HG03039 (cell line): Measurements from ENCODE around the gene MINAR1.

Source experiments
- ATAC-seq: cut with Tn5 transposase; IDR thresholded peaks from one replicate; pipeline ENCODE4 v1.9.1; 2021; ENCODE audit warnings: mild to moderate bottlenecking, moderate library complexity; ENCODE audit not compliant: unreplicated experiment

Gene MINAR1

GRCh38 chr15:79432345-79433275, 474 bp downstream of the MINAR1 start:
- ATAC-seq, result no peak

GRCh38 chr15:79433276-79433990, 1.3 kb downstream of the MINAR1 start:
- no peak for ATAC-seq

GRCh38 chr15:79434361-79434760, 2.2 kb downstream of the MINAR1 start:
- ATAC-seq, result no peak

- ATAC-seq, result no peak
Observed at GRCh38 chr15:79436037-79436780, 4.1 kb downstream of the MINAR1 start.

- ATAC-seq, result no peak
Observed at GRCh38 chr15:79437275-79438000, 5.3 kb downstream of the MINAR1 start.

- ATAC-seq, result no peak
Observed at GRCh38 chr15:79439236-79439635, 7.1 kb downstream of the MINAR1 start.

- ATAC-seq, result no peak
Observed at GRCh38 chr15:79440355-79440908, 8.3 kb downstream of the MINAR1 start.

GRCh38 chr15:79442911-79443310, 10.8 kb downstream of the MINAR1 start:
- ATAC-seq, result no peak

- ATAC-seq, result no peak
Observed at GRCh38 chr15:79447060-79447459, 14.9 kb downstream of the MINAR1 start.

GRCh38 chr15:79450648-79451047, 18.5 kb downstream of the MINAR1 start:
- no peak for ATAC-seq

- ATAC-seq, result no peak
Observed at GRCh38 chr15:79451361-79451999, 19.3 kb downstream of the MINAR1 start.

GRCh38 chr15:79452244-79453051, 20.3 kb downstream of the MINAR1 start:
- ATAC-seq, result no peak

- ATAC-seq, result no peak
Observed at GRCh38 chr15:79453446-79453845, 21.3 kb downstream of the MINAR1 start.

GRCh38 chr15:79454063-79454462, 21.9 kb downstream of the MINAR1 start:
- ATAC-seq, result no peak

- ATAC-seq, result no peak
Observed at GRCh38 chr15:79455361-79455760, 23.2 kb downstream of the MINAR1 start.

GRCh38 chr15:79455943-79456342, 23.8 kb downstream of the MINAR1 start:
- no peak for ATAC-seq

- no peak for ATAC-seq
Observed at GRCh38 chr15:79458491-79458890, 26.4 kb downstream of the MINAR1 start.

GRCh38 chr15:79459666-79460065, 27.5 kb downstream of the MINAR1 start:
- ATAC-seq, result no peak
